Neuronal stem cell (in vitro differentiated cells): ENCODE measurements around the gene ZFR.
"Not testable (repeated sequence)": the region's sequence is repeated elsewhere in the genome, so short reads cannot be mapped to it uniquely, and the experiment has no call there.

Experiments
- DNase-seq: peaks from one replicate; pipeline ENCODE4 v3.0.0-alpha.2; 2013; ENCODE audit warnings: low spot score
- H2AFZ ChIP-seq: one replicate; pipeline ENCODE4 v1.6.1; 2013; ENCODE audit warnings: mild to moderate bottlenecking, low read length, inconsistent platforms
- H2AK5ac ChIP-seq: 2 replicates; pipeline ENCODE4 v1.6.1; 2013; ENCODE audit warnings: low read depth, mild to moderate bottlenecking, inconsistent platforms, low read length, moderate library complexity, mixed read lengths
- H2BK120ac ChIP-seq: 2 replicates; pipeline ENCODE4 v1.6.1; 2013; ENCODE audit warnings: low read depth, mild to moderate bottlenecking, inconsistent platforms, low read length, moderate library complexity, mixed read lengths
- H2BK12ac ChIP-seq: one replicate; pipeline ENCODE4 v1.6.1; 2013; ENCODE audit warnings: low read length, inconsistent platforms
- H2BK15ac ChIP-seq: 2 replicates; pipeline ENCODE4 v1.6.1; 2013; ENCODE audit warnings: mild to moderate bottlenecking, low read length, inconsistent platforms, mixed read lengths
- H2BK5ac ChIP-seq: one replicate; pipeline ENCODE4 v1.6.1; 2013; ENCODE audit warnings: inconsistent platforms, mild to moderate bottlenecking, low read length, moderate library complexity
- H3K14ac ChIP-seq: one replicate; pipeline ENCODE4 v1.6.1; 2013; ENCODE audit warnings: low read length, inconsistent platforms
- H3K18ac ChIP-seq: 2 replicates; pipeline ENCODE4 v1.6.1; 2013; ENCODE audit warnings: low read length, inconsistent platforms
- H3K23ac ChIP-seq: 2 replicates; pipeline ENCODE4 v1.6.1; 2013; ENCODE audit warnings: low read depth, mild to moderate bottlenecking, mixed read lengths, low read length, inconsistent platforms; ENCODE audit not compliant: poor library complexity
- H3K27ac ChIP-seq: replicated peaks from 3 replicates; pipeline ENCODE4 v1.5.1; 2013; ENCODE audit warnings: low read length, inconsistent platforms
- H3K27me3 ChIP-seq, 3 experiments: 2 replicates each; pipeline ENCODE4 v1.6.1; 2013; ENCODE audit warnings: low read length in 3 of 3, mild to moderate bottlenecking in 2 of 3, inconsistent platforms in 1 of 3, low read depth in 1 of 3, mixed read lengths in 1 of 3, moderate library complexity in 1 of 3; ENCODE audit not compliant: control insufficient read depth in 3 of 3, insufficient read depth in 3 of 3
- H3K36me3 ChIP-seq, 2 donors: replicated peaks in 1 of 2; 2 replicates each; pipeline ENCODE4 v1.6.1; 2013; ENCODE audit warnings: low read length in 2 of 2; ENCODE audit not compliant: control insufficient read depth in 2 of 2, insufficient read depth in 2 of 2
- H3K4ac ChIP-seq: 2 replicates; pipeline ENCODE4 v1.6.1; 2013; ENCODE audit warnings: inconsistent platforms, mild to moderate bottlenecking, low read length, moderate library complexity
- H3K4me1 ChIP-seq, 2 donors: 1 replicate in 1 of 2; 2 replicates in 1 of 2; pipeline ENCODE4 v1.6.1; 2013; ENCODE audit warnings: low read length in 2 of 2, low read depth in 1 of 2; ENCODE audit not compliant: control insufficient read depth in 2 of 2, insufficient read depth in 1 of 2
- H3K4me2 ChIP-seq: one replicate; pipeline ENCODE4 v1.6.1; 2013; ENCODE audit warnings: mild to moderate bottlenecking, low read length, inconsistent platforms; ENCODE audit not compliant: insufficient read depth, poor library complexity, severe bottlenecking
- H3K4me3 ChIP-seq, 2 donors: 2 replicates each; pipeline ENCODE4 v1.5.1; 2013; ENCODE audit warnings: low read length in 2 of 2, mild to moderate bottlenecking in 2 of 2, inconsistent platforms in 1 of 2, moderate library complexity in 1 of 2
- H3K79me1 ChIP-seq: one replicate; pipeline ENCODE4 v1.6.1; 2013; ENCODE audit warnings: low read depth, mild to moderate bottlenecking, inconsistent platforms, low read length, moderate library complexity
- H3K9ac ChIP-seq: one replicate; pipeline ENCODE4 v1.6.1; 2013; ENCODE audit warnings: mild to moderate bottlenecking, low read depth, low read length, inconsistent platforms; ENCODE audit not compliant: poor library complexity
- H3K9me3 ChIP-seq, 2 donors: replicated peaks in 1 of 2; 2 replicates each; pipeline versions ENCODE3 to v1.6.1; 2013; ENCODE audit warnings: low read length in 2 of 2, mild to moderate bottlenecking in 2 of 2, inconsistent platforms in 1 of 2, low read depth in 1 of 2, mixed read lengths in 1 of 2, moderate library complexity in 1 of 2; ENCODE audit not compliant: control insufficient read depth in 2 of 2, insufficient read depth in 1 of 2
- H4K8ac ChIP-seq: one replicate; pipeline ENCODE4 v1.6.1; 2013; ENCODE audit warnings: low read depth, mild to moderate bottlenecking, inconsistent platforms, low read length, moderate library complexity
- H4K91ac ChIP-seq: one replicate; pipeline ENCODE4 v1.6.1; 2013; ENCODE audit warnings: low read length, low read depth, mild to moderate bottlenecking, inconsistent platforms; ENCODE audit not compliant: poor library complexity
- WGBS, 2 donors: extraction: QIAGEN DNeasy Blood & Tissue Kit; methylation state at CpG; one replicate each; pipeline ENCODE4 v1.1.7; 2013; ENCODE audit warnings: missing lambda C conversion rate in 2 of 2, mixed read lengths in 1 of 2; ENCODE audit not compliant: insufficient read length in 2 of 2, insufficient replicate concordance in 1 of 2; ENCODE audit errors: extremely low coverage in 2 of 2; 5-methylcytosine and 5-hydroxymethylcytosine counted together

The ZFR gene

GRCh38 chr5:32378966-32379365 lies 65.6 kb downstream of the ZFR start:
- Histone ChIP-seq H2AK5ac (no peak overlapping the region), H2AFZ (no peak overlapping the region), H3K9me3 (no peaks in the 10 kb centered on the region), H3K27me3 (no peaks in the 10 kb centered on the region), H3K23ac (no peak overlapping the region), H3K36me3 (peaks cover 4 to 97% of the 10 kb centered on the region in 2 donors), H4K91ac (no peak overlapping the region), H3K4me2 (no peak overlapping the region), H3K14ac (no peak overlapping the region), H3K4me1 (peaks cover 0 to 1% of the 10 kb centered on the region in 2 donors), H3K18ac (no peak overlapping the region), H3K4ac (no peak overlapping the region), H3K9ac (no peak overlapping the region), H2BK15ac (no peak overlapping the region), H3K4me3 (no peak overlapping the region), H2BK12ac (no peak overlapping the region), H2BK120ac (no peak overlapping the region), H4K8ac (no peak overlapping the region), H2BK5ac (no peak overlapping the region), H3K79me1 (no peaks in the 10 kb centered on the region), H3K27ac (no peak overlapping the region)
- no CpG with 5 or more reads among the region's 5 CpGs for WGBS, 2 donors
- DNase-seq, result no peak

GRCh38 chr5:32369542-32370155 lies 74.9 kb downstream of the ZFR start:
- H2BK120ac ChIP-seq, result no peak overlapping the region
- no peak overlapping the region for H3K4me2 ChIP-seq
- H3K18ac ChIP-seq, result no peak overlapping the region
- H2BK5ac ChIP-seq, result no peak overlapping the region
- H3K23ac ChIP-seq, result no peak overlapping the region
- no peak overlapping the region for H4K91ac ChIP-seq
- H3K36me3 ChIP-seq, result peaks cover 3 to 96% of the 10 kb centered on the region in 2 donors
- H3K4me3 ChIP-seq, result no peak overlapping the region
- no peak overlapping the region for H2AK5ac ChIP-seq
- no peak overlapping the region for H4K8ac ChIP-seq
- H3K14ac ChIP-seq, result no peak overlapping the region
- H3K4me1 ChIP-seq, result no peaks in the 10 kb centered on the region
- WGBS, 2 donors, result no CpG with 5 or more reads among the region's 8 CpGs
- no peak overlapping the region for H3K9ac ChIP-seq
- no peak overlapping the region for H2BK15ac ChIP-seq
- peaks cover 2% of the 10 kb centered on the region for H3K79me1 ChIP-seq
- no peak overlapping the region for H3K4ac ChIP-seq
- H2AFZ ChIP-seq, result no peak overlapping the region
- no peaks in the 10 kb centered on the region for H3K9me3 ChIP-seq
- no peak overlapping the region for H2BK12ac ChIP-seq
- no peaks in the 10 kb centered on the region for H3K27me3 ChIP-seq
- DNase-seq, result no peak
- no peak overlapping the region for H3K27ac ChIP-seq

- WGBS, 2 donors, result no CpG with 5 or more reads among the region's 4 CpGs
These were observed 75.5 kb downstream of the ZFR start for GRCh38 chr5:32369032-32369431.

GRCh38 chr5:32367271-32367670 lies 77.3 kb downstream of the ZFR start:
- not testable (repeated sequence) for H3K4me1 ChIP-seq, H2BK120ac ChIP-seq, H3K79me1 ChIP-seq, DNase-seq, H3K14ac ChIP-seq, H3K27me3 ChIP-seq, H4K91ac ChIP-seq, H3K9me3 ChIP-seq, H2BK15ac ChIP-seq, H3K27ac ChIP-seq, H3K18ac ChIP-seq, H3K4me3 ChIP-seq, H4K8ac ChIP-seq, H3K23ac ChIP-seq, H2AFZ ChIP-seq, H2BK5ac ChIP-seq, H3K4ac ChIP-seq, H3K4me2 ChIP-seq, H2BK12ac ChIP-seq, H2AK5ac ChIP-seq, H3K9ac ChIP-seq
- H3K36me3 ChIP-seq, result peaks cover 5 to 96% of the 10 kb centered on the region in 2 donors
- no CpG with 5 or more reads among the region's 6 CpGs for WGBS, 2 donors

More at GRCh38 chr5:32369032-32369431, 75.5 kb downstream of the ZFR start:
- Histone ChIP-seq H3K4me1 (no peaks in the 10 kb centered on the region), H2BK120ac (no peak overlapping the region), H3K4me2 (no peak overlapping the region), H3K18ac (no peak overlapping the region), H4K8ac (no peak overlapping the region), H2AFZ (no peak overlapping the region), H3K4me3 (no peak overlapping the region), H2AK5ac (no peak overlapping the region), H3K9ac (no peak overlapping the region), H4K91ac (no peak overlapping the region), H3K23ac (no peak overlapping the region), H3K79me1 (peaks cover 2% of the 10 kb centered on the region), H2BK5ac (no peak overlapping the region), H2BK15ac (no peak overlapping the region), H2BK12ac (no peak overlapping the region), H3K27me3 (no peaks in the 10 kb centered on the region), H3K14ac (no peak overlapping the region), H3K27ac (no peak overlapping the region), H3K4ac (no peak overlapping the region), H3K36me3 (peaks cover 3 to 96% of the 10 kb centered on the region in 2 donors), H3K9me3 (no peaks in the 10 kb centered on the region)
- DNase-seq, result no peak
